ENCODE measurements around the gene EMC1. TPM values are rescaled to one million over a fixed set of nuclear protein-coding genes. Genes with fewer than 3 reads are reported as not detected.
"Not testable (repeated sequence)": the region's sequence is repeated elsewhere in the genome, so short reads cannot be mapped to it uniquely, and the experiment has no call there.

EMC1 gene
- total RNA-seq, 4 donors from 2014 or later: 28.5 to 54.3 (median 40.9) TPM

DNA sequence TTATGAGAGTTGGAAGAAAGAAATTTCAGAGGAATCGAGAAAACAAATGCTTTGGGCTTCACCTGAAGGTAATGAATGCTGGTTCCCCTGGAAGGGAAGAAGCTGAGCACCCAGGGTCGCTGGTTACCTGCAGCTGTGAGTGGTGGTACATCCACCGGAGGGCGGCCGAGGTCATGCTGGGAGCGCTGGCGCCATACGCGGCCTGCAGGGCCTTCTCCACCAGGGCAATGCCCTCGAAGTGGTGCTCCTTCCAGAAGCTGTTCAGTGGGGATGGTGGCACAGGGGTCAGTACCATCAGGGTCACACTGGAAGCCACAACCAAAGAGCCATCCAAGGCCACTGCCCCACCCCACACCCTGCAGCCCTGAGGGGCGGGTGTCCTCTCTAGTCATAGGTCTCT is 17.1 kb upstream of the EMC1 start:
- DNase-seq (ENCODE audit: low spot score): no peak

DNA sequence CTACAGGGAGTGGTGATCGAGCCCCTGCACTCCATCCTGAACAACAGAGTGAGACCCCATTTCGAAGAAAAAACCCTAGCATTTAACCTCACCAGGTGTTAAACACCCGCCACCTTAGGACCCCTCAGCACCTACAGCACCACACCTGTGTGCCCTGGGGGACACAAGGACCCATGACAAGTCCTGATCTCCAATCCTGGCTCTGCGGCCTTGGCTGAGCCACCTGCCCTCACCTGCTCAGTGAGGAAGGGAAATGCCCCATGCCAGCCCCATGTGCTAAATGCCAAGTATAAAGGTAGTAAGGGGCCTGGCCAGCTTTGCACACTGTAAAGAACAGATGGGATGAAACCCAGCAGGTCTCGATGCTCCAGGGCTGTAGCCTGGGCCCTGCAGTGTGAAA is 11.4 kb upstream of the EMC1 start:
- DNase-seq (ENCODE audit: low spot score) (no peak), ATAC-seq (ENCODE audit: low FRiP score) (no peak)
- TF ChIP-seq, protein P1, sequence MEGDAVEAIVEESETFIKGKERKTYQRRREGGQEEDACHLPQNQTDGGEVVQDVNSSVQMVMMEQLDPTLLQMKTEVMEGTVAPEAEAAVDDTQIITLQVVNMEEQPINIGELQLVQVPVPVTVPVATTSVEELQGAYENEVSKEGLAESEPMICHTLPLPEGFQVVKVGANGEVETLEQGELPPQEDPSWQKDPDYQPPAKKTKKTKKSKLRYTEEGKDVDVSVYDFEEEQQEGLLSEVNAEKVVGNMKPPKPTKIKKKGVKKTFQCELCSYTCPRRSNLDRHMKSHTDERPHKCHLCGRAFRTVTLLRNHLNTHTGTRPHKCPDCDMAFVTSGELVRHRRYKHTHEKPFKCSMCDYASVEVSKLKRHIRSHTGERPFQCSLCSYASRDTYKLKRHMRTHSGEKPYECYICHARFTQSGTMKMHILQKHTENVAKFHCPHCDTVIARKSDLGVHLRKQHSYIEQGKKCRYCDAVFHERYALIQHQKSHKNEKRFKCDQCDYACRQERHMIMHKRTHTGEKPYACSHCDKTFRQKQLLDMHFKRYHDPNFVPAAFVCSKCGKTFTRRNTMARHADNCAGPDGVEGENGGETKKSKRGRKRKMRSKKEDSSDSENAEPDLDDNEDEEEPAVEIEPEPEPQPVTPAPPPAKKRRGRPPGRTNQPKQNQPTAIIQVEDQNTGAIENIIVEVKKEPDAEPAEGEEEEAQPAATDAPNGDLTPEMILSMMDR (IDR thresholded peaks at IDR 0.05): no peak

More for the DNA sequence above, 17.1 kb upstream of the EMC1 start:
- TF ChIP-seq, protein P1 (IDR thresholded peaks at IDR 0.05): no peak
- ATAC-seq (ENCODE audit: low FRiP score): no peak

DNA sequence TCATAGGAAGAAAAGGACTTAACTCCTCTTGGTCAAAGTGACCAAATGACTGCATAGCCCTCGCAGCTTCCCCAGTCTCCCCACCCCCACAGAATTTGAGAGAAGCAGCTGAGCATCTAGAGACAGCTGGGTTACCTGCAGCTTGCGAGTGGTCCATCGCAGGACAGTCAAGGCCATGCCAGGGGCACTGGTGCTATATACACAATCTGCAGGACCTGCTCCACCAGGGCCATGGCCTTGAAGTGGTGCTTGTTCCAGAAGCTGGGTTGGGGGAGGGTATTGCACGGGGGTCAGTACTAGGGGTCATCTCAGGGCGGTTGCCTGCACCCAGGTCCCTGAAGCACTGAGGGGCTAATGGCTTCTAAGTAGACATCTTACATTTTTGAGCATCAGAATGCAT is 10.7 kb upstream of the EMC1 start:
- TF ChIP-seq, protein P1 (IDR thresholded peaks at IDR 0.05): no peak
- ATAC-seq (ENCODE audit: low FRiP score): no peak
- DNase-seq (ENCODE audit: low spot score): no peak

- no peak for ATAC-seq (ENCODE audit: low FRiP score)
- TF ChIP-seq, protein P1 (IDR thresholded peaks at IDR 0.05): no peak
- no peak for DNase-seq (ENCODE audit: low spot score)
Measured at GRCh38 chr1:19260211-19261138, 9.2 kb upstream of the EMC1 start.

GRCh38 chr1:19258353-19258752 is 7.0 kb upstream of the EMC1 start:
- TF ChIP-seq, protein P1 (IDR thresholded peaks at IDR 0.05): no peak
- ATAC-seq (ENCODE audit: low FRiP score): no peak
- DNase-seq (ENCODE audit: low spot score): no peak

GRCh38 chr1:19257178-19257914 is 6.0 kb upstream of the EMC1 start:
- no peak for ATAC-seq (ENCODE audit: low FRiP score)
- TF ChIP-seq, protein P1 (IDR thresholded peaks at IDR 0.05): no peak
- DNase-seq (ENCODE audit: low spot score): no peak

DNA sequence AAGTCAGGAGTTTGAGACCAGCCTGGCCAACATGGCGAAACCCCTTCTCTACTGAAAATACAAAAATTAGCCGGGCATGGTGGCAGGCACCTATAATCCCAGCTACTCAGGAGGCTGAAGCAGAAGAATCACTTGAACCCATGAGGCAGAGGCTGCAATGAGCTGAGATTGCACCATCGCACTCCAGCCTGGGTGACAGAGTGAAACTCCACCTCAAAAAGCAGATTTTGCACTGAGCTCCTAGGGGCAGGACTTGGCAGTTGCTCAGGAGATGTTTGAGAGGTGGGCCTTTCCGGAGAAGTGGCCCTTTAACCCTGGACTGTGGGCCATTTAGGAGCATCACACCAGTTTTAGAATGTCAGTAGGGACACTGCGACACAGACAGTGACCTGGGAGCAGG is 5.0 kb upstream of the EMC1 start:
- DNase-seq (ENCODE audit: low spot score); ATAC-seq (ENCODE audit: low FRiP score): not testable (repeated sequence)
